HFFc6 (cell line): ENCODE measurements around the gene LRRN3. TPM values are rescaled to one million over a fixed set of nuclear protein-coding genes. Genes with fewer than 3 reads are reported as not detected.

ENCODE experiments used
- DNase-seq: peaks from one replicate; pipeline ENCODE4 v3.0.0-alpha.2; 2018
- H3K27ac Mint-ChIP-seq: 2 replicates; pipeline ENCODE4 v1.8.0; 2020; ENCODE audit warnings: mild to moderate bottlenecking, mixed read lengths
- H3K27me3 Mint-ChIP-seq: 2 replicates; pipeline ENCODE4 v1.8.0; 2021; ENCODE audit warnings: mild to moderate bottlenecking, moderate library complexity, mixed read lengths; ENCODE audit not compliant: insufficient read depth
- H3K36me3 Mint-ChIP-seq: 2 replicates; pipeline ENCODE4 v1.8.0; 2021; ENCODE audit warnings: low read depth, mixed read lengths
- H3K4me1 Mint-ChIP-seq: 2 replicates; pipeline ENCODE4 v1.8.0; 2020; ENCODE audit warnings: low read depth, mixed read lengths
- H3K4me3 Mint-ChIP-seq: 2 replicates; pipeline ENCODE4 v1.8.0; 2020; ENCODE audit warnings: mild to moderate bottlenecking, moderate library complexity, mixed read lengths
- H3K9me3 Mint-ChIP-seq: 2 replicates; pipeline ENCODE4 v1.8.0; 2020; ENCODE audit warnings: mild to moderate bottlenecking, mixed read lengths
- CTCF ChIP-seq: fragments of 200-600 bp; sonication (generic); IDR thresholded peaks from 2 replicates; pipeline ENCODE4 v1.5.0; 2021; ENCODE audit warnings: antibody characterized with exemption, mild to moderate bottlenecking
- total RNA-seq, 6 experiments: library from RNA; stranded (reverse); fragmentation: NEBNext Ultra II Directional; extraction: Animal tissue kit (Norgen Biotek cat#: 25700); gene quantifications; 2 replicates in 1 of 6; 3 replicates in 5 of 6; pipeline ENCODE4 v1.2.3, GENCODE V29; 2021

LRRN3 gene
- total RNA-seq, 6 experiments from 2014 or later = 13.7 to 42.0 (median 35.5) TPM

GRCh38 chr7:111047595-111047994, 43.3 kb upstream of the LRRN3 start:
- no peak for TF ChIP-seq CTCF
- Mint-ChIP-seq H3K9me3 (no peaks in the 10 kb centered on the region), H3K4me1 (peaks cover 16% of the 10 kb centered on the region; the same call in 1 of the 2 replicates), H3K27me3 (no peaks in the 10 kb centered on the region), H3K36me3 (no peaks in the 10 kb centered on the region), H3K27ac (no peak overlapping the region), H3K4me3 (no peak overlapping the region)
- no peak for DNase-seq

DNA sequence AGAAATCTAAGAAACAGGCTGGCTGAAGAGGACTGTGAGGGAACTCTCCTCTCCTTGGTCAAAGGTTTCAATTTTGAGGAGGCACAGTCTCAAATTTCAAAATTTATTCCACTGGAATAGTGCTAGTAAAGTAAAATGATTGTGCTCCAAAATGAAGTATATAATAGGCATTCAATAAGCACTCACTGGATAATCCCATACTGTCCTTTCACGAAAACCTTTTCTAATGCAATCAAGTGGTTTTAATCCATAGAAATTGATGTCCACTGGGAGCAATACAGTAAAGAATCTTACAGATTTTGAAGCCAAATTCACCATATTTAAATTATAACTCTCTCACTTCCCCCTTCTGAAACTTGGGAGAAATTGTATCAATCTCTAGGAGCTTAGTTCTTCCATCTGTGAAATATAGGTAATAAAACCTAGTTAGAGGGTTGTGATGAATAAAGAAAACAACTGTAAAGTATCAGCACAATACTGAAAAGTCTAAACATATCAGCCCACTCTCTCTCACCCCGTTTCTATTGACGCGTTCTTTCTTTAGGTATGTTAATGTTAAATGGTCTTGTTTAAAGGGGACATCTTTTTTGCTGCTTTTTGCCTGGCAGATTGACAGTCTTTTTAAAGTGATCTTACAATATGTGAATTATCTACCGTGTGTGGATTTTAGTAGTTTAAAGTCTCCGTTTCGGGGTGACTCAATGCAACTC, 40.8 kb upstream of the LRRN3 start:
- H3K9me3 Mint-ChIP-seq = no peaks in the 10 kb centered on the region
- DNase-seq = no peak

GRCh38 chr7:111050875-111051416, 40.0 kb upstream of the LRRN3 start:
- TF ChIP-seq CTCF = no peak
- Mint-ChIP-seq H3K4me3 (no peak overlapping the region), H3K36me3 (no peaks in the 10 kb centered on the region), H3K9me3 (no peaks in the 10 kb centered on the region), H3K27ac (no peak overlapping the region), H3K4me1 (peaks cover 16% of the 10 kb centered on the region; the same call in 1 of the 2 replicates), H3K27me3 (no peaks in the 10 kb centered on the region)
- no peak for DNase-seq

More for the DNA sequence above, 40.8 kb upstream of the LRRN3 start:
- H3K27me3 Mint-ChIP-seq = no peaks in the 10 kb centered on the region
- H3K36me3 Mint-ChIP-seq = no peaks in the 10 kb centered on the region
- peaks cover 16% of the 10 kb centered on the region; the same call in 1 of the 2 replicates for H3K4me1 Mint-ChIP-seq
- no peak for TF ChIP-seq CTCF
- H3K27ac Mint-ChIP-seq = no peak overlapping the region
- H3K4me3 Mint-ChIP-seq = no peak overlapping the region

DNA sequence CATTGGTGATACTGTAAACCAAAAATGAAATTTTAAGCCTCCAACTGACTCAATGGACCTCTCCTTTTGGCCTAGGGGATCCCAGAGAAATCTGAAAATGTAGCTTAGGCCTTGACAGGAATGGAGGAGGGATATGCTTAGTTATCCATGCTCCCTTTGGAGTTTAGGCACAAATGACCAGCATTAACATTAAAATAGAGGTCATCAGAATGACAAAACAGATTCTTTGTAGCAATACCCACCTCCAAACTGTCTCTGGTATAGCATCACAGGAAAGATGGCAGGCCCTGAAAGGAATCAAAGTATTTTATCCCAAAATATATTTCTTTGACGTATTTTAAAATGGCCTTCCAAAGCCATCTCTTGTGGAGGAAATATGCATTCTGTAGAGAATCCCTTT, 39.1 kb upstream of the LRRN3 start:
- H3K4me1 Mint-ChIP-seq = peaks cover 16% of the 10 kb centered on the region; the same call in 1 of the 2 replicates
- TF ChIP-seq CTCF = no peak
- no peak overlapping the region for H3K27ac Mint-ChIP-seq

DNA sequence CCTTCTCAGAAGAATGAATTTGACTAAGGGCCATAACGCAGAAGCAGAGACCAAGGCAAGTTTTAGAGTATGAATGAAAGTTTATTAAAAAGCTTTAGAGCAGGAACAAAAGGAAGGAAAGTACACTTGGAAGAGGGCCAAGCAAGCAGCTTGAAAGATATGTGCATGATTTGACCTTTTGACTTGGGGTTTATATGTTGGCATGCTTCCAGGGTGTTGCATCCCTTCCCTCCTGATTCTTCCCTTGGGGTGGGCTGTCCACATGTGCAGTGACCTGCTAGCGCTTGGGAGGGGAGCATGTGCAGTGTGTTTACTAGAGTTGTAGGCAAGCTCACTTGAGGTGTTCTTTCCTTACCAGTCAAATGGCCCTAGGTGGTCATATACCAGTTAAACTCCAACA, 37.9 kb upstream of the LRRN3 start:
- H3K4me3 Mint-ChIP-seq = no peak overlapping the region
- no peak overlapping the region for H3K27ac Mint-ChIP-seq
- no peak for TF ChIP-seq CTCF
- H3K36me3 Mint-ChIP-seq = no peaks in the 10 kb centered on the region
- no peak for DNase-seq
- no peaks in the 10 kb centered on the region for H3K27me3 Mint-ChIP-seq
- H3K9me3 Mint-ChIP-seq = no peaks in the 10 kb centered on the region
- H3K4me1 Mint-ChIP-seq = peaks cover 16% of the 10 kb centered on the region; the same call in 1 of the 2 replicates

More for the DNA sequence above, 39.1 kb upstream of the LRRN3 start:
- Mint-ChIP-seq H3K4me3 (no peak overlapping the region), H3K9me3 (no peaks in the 10 kb centered on the region), H3K27me3 (no peaks in the 10 kb centered on the region), H3K36me3 (no peaks in the 10 kb centered on the region)
- no peak for DNase-seq
